GM18870 (cell line): Measurements from ENCODE around the gene FRAS1.

Source experiments
- ATAC-seq: cut with Tn5 transposase; IDR thresholded peaks from one replicate; pipeline ENCODE4 v1.9.1; 2021; ENCODE audit warnings: moderate library complexity; ENCODE audit not compliant: unreplicated experiment

Gene FRAS1

GRCh38 chr4:78357122-78357521, 300.0 kb downstream of the FRAS1 start:
- ATAC-seq, result no peak

- ATAC-seq, result no peak
These were observed 303.3 kb downstream of the FRAS1 start for GRCh38 chr4:78360466-78360865.

DNA sequence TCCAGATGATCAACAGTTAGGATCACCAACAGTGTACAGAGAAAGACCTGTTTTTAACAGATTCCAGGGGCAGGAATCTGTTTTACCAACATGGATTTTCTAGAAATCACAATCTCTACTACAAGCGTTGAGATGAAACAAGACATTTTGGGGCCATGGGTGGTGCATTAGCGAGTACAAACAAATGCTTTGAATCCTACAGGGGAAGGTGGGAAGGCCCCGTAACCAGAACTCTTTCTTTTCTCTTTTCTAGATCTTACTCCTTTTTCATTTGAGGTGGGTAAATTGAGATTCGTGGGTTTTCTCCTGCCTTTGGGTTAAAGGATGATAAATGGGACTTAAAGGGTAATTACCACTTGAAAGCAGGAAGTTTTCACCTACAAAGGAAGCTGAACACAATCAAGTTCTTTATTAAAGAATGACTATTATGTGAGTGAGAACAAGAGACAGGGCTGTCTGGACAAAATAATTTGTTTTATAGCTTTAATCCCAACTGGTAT, 304.5 kb downstream of the FRAS1 start:
- ATAC-seq, result no peak

DNA sequence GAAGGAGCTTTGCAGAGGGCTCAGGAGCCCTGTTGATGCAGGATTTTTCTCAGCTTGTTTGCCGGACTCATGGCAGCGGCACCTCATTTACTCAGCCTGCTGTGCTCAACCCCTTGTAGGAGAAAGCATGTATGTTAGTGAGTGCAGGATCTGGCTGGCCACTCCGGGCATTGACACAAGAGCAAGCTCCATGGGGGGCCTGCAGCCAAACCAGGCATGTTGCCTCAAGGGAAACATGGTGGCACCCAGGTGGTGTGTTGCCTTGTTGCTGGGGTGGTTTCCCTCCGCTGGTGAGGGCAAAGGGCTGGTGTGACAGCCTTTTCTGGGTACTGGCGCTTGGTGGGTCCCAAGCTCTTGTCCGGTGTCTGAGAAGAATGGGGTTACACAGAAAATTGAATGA, 305.2 kb downstream of the FRAS1 start:
- no peak for ATAC-seq

DNA sequence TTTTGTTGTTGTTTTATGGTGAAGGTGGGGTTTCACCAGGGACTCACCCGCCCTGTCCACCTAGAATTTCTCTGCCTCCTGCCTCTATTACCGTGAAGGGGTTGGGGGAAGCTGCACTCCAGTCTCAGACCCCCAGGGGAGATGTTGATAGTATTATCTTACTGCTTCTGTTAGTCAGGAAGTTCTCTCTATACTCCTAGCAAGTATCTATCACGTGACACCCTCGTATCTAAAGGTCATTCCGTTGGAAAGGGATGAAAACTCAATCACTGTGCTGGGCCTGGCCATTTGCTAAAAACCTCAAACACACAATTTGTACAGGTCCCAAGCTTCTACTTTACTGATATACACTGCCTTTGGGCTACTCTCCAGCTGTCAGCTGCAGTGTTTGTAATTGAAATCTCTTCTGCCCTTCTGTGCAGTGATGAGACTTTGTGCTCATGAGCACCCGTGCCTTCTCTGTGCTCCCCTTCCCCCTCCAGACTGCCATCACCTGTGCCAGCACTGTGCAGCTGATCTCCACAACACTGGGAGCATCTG, 306.0 kb downstream of the FRAS1 start:
- ATAC-seq, result no peak

GRCh38 chr4:78369679-78370078, 312.6 kb downstream of the FRAS1 start:
- ATAC-seq, result no peak

- ATAC-seq, result no peak
These were observed 313.7 kb downstream of the FRAS1 start for GRCh38 chr4:78370631-78371372.

- no peak for ATAC-seq
These were observed 315.3 kb downstream of the FRAS1 start for GRCh38 chr4:78372355-78372988.

GRCh38 chr4:78377555-78377954, 320.4 kb downstream of the FRAS1 start:
- no peak for ATAC-seq

GRCh38 chr4:78379040-78379439, 321.9 kb downstream of the FRAS1 start:
- ATAC-seq, result no peak

DNA sequence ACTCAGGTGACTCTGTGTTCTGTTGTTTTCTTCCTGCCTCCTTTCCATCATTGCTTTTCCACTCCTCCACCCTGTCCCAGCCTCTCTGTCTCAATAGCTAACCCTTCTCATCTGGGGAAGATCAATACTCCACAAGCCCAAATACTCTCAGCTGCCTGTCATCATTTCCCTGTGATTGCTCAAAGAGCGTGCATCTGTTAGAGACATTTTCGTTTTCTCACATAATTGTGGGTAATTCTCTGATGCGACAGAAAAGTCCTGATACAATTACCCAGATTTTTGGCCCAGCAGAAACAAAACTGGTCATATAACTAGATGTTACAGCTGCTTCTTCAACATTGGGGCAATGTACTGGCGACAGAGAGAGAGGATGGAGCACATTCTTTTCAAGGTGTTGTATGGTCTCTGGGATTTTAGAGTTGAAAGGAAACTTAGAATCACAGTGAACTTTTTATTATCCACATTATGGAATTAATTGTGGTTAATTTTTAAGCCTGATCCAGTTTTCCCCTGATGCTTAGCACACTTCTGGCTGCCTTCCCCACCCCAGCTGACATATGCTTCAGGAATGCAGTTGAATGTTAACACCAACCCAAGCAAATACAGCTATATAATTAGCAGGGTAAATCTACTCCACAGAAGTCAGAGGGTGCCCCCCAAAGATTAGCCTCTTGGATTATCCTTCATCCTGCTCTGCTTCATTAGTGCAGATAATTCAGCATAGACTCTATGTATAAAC, 323.0 kb downstream of the FRAS1 start:
- ATAC-seq, result no peak

GRCh38 chr4:78386679-78387078, 329.6 kb downstream of the FRAS1 start:
- no peak for ATAC-seq

- ATAC-seq, result no peak
These were observed 338.5 kb downstream of the FRAS1 start for GRCh38 chr4:78395642-78396041.

- no peak for ATAC-seq
These were observed 339.6 kb downstream of the FRAS1 start for GRCh38 chr4:78396613-78397291.

GRCh38 chr4:78397292-78397630, 340.1 kb downstream of the FRAS1 start:
- no peak for ATAC-seq

- no peak for ATAC-seq
These were observed 352.6 kb downstream of the FRAS1 start for GRCh38 chr4:78409612-78410202.

- no peak for ATAC-seq
These were observed 353.1 kb downstream of the FRAS1 start for GRCh38 chr4:78410225-78410624.

DNA sequence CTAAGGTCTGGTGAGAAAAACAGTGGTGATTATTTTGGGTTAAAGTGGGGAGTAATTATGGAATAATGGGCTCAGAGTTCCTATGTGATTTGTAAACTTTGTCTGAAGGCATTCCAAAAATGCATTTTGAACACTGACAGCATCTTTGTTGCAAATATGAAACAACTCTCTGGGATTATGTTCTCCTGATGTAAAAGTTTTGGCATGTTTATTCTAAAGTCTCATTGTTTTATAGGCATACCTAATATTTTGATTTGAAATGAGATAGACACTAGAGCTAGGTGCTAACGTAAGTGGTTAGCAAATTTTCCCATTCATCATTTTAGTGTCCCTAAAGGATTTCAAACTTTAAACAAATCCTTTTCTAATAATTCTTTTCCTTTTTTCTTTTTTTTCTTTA, 353.6 kb downstream of the FRAS1 start:
- no peak for ATAC-seq

DNA sequence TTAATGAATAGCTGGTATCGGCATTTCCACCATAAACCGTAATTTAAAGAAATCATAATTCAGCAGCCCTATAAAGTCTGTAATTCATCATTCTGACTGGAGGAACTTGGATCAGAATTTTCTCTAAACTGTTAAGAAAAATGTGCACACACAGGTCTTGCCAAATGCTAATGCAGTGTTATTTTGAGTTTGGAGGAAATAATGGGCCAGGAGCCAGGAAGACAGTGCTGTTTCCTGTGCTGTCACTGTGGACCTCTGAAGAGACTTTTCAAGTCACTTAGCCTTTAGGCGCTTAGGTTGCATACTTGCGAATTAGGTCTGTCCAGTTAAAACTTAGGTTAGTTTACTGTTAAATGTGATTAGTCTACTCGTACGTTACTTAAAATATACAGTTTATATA, 357.0 kb downstream of the FRAS1 start:
- no peak for ATAC-seq

DNA sequence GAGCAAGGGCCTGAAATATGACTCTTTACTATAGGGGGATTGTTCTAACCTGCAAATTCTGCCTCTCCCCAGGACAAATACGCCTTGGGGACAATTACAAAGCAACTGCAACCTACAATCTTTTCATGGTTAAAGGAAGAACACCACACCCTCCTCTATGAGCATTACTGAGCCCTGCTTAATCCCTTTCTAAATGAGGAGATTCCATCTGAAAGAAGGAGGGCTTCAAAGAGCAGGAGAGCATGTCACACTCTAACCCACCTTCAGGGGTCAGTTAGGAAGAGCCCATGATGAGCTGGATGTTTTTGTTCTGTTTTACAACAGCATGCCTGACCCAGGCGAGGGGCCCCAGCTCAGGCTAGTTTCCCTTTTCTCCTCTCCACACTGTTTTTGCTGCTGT, 360.5 kb downstream of the FRAS1 start:
- no peak for ATAC-seq

DNA sequence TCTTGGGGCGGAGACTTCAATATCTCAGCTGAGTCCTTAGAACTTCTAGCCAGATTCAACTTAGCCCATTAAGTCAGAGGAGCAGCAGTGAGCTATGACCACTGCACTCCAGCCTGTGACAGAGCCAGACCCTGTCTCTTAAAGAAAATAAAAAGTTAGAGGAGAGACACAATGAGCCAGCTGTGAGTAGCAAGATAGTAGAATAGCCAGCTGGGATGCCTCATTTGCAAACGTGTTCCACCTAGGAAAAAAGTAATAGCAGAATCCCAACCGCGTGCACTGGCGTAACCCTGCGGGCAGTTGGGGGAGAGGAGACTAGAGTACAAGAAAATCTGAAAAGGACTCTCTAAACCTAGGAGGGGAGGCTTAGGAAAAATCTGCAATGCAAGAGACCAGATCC, 361.3 kb downstream of the FRAS1 start:
- ATAC-seq, result no peak
